Measurements from ENCODE around the gene BCL6. TPM values are rescaled to one million over a fixed set of nuclear protein-coding genes. Genes with fewer than 3 reads are reported as not detected.

Gene BCL6
- total RNA-seq, 1 experiment from 2014 or later: 1.3 TPM

DNA sequence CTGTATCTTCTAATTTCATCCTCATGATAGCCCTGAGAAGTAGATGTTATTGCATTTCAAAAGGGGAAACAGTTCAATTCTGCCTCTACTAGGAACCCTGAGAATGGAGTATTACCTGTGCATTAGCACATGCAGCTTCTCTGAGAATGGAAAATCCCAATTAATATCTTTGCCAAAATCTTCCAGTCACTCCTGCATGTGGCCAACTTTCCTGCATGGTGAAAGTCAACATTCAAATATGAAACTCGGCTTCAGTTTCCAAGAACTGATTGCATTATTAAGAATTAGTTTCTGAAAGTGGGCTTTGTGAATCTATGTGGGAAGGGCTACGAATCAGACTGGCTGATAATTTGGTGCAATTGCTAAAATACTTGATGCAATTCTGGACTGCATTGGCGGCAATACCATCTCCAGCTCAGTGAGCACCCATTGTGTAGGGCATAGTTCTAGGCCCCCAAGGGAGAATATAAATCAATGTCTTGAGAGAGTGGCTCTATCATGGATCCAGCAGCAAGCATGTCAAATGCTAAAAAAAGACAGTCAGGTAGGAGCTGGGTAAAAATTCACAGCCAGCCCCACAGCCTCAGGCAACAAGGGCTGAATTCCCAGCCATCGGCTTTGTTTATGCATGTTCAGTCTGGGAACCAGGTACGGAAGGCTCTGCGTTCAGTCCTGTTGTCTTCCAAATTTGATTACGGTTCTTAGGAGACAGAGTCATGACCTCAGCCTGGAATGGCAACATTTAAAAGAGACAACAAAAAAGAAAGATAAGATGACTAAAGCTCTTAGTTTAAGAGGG, 18.8 kb upstream of the BCL6 start:
- in situ Hi-C loops (cut with HindIII; ENCODE audit: low sequenced_read_pairs): no loop called here
- DNase-seq (ENCODE audit: low spot score): peak; percentile 82

DNA sequence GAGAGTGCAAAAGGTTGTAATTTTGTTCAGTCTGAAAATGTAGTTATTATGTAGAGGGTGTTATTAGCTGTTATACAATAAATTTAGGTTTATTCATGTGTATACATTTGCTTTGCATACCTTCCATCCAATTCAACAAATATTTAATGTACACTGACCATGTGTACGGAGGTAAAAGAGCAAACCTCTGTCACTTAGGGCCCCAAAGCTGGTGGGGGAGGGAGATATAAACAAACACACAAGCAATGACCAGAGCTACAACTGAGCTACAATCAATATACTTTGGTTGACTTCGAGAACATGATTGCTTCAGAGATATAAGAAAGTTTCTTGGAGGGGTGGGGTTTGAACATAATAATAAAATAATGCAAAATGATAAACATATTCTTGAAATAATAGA, 17.5 kb upstream of the BCL6 start:
- DNase-seq (ENCODE audit: low spot score): no peak
- in situ Hi-C loops (cut with HindIII; ENCODE audit: low sequenced_read_pairs): no loop called here

DNA sequence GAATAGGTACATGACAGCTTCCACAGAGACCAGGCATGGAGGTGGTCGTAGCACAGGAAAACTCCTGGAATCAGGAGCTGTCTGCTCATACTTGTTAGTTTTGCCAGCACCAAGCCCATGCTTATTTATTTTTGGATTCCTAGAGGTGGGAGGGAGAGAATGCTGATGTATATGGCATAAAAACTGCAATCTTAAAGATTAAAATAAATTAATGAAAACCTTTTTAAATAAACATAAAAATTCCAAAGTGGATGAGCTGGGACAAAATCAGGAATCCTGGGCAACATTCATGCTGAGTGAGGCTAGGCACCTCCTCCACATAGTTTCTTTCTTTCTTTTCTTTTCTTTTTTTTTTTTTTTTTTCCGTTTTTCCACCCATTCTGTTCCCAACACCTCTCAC, 14.3 kb upstream of the BCL6 start:
- in situ Hi-C loops (cut with HindIII; ENCODE audit: low sequenced_read_pairs): no loop called here
- DNase-seq (ENCODE audit: low spot score): no peak

DNA sequence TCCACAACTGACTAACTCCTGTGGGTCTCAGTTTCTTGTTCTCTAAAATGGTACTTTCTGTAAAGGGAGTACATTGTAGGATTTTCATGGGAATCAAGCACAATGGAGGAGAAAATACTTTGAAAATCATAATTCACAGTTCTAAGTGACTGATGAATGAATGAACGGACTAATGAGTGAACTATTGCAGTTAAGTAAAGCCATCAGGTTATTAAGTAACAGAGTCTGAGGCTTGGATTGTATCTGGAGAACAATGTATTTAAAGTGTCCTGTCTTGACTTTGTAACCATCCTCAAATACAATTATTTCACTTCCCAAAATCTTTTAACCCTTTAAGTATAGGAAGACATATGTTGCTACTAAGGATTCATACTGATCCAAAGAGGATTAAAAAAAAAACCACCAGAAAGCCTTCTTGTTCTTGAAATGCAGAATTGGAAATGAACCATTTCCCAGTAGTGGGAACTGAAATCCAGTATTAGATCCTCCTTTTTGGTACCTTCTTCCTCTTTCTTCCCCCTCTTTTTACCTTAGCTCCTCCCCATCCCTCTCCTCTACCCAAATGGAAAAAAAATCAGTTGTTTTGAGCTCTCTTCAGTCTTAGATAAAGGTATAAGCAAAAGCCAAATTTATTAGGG, 13.2 kb upstream of the BCL6 start:
- in situ Hi-C loops (cut with HindIII; ENCODE audit: low sequenced_read_pairs): no loop called here
- DNase-seq (ENCODE audit: low spot score): no peak

DNA sequence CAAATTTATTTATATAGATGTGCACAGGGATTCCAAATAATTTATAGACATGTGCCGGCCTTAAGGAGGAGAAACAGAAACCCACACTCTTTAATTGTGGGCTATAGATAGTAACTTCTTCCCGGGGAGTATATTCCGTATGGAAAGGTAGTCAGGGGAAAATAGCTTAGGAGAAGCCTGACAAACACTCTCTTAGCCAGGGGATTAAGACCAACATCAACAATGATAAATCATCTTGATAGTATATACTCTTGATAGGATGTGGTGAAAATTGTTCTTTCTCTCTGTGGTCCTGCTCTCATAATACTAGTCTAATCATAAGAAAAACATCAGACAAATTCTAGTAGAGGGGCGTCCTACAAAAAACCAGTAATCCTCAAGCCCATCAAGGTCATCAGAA, 8.2 kb upstream of the BCL6 start:
- in situ Hi-C loops (cut with HindIII; ENCODE audit: low sequenced_read_pairs): no loop called here
- DNase-seq (ENCODE audit: low spot score): no peak

DNA sequence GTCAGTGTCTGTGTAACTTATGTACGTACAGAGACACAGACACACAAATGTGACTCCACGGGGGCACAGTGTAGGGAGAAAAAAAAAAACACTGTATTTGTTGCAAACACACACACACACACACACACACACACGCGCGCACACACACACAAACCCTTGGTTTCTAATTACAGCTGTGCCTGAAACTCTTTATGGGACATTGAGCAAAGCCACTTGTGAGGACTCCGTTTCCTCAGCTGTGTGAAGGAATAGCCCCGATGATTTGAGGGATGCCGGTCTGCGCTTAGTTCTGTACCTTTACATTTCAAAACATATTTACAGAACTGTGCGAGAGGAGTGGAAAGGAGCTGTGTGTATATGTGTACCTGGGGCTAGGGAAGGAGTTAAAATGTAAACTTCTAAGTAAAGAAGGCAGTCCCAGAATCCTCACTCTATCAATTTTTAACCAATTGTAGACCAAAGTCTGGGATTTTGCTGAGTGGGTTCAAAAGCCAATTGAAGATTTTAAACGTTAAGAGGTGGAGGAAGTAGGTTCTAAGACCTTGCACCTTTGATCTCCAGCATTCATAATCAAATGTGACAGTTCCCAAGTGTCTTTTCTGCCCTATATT, 5.3 kb upstream of the BCL6 start:
- DNase-seq (ENCODE audit: low spot score): no peak
- in situ Hi-C loops (cut with HindIII; ENCODE audit: low sequenced_read_pairs): no loop called here

DNA sequence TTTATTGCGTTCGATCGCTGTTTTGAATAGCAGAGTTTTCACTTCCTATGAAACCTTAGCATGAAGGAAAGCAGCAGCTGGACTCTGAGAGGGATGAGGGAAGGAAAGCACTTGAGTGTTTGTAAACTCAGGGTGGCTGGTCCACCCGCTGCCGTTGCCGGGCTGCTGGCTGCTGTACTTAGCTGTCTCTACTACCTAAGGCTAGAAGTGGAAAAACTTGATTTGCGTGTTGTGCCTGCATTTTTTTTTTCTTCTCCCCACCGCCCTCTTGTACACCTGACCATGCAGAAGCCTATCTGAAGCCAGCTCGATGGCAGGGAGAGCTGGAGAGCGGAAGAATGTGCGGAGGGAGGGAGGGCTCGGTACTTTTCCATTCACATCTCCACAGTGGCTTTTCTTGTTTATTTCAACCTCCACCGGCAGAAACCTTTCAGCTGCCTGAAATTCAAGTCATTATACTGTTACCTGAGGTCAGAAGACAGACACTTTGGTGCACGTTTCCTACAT, 4.8 kb upstream of the BCL6 start:
- in situ Hi-C loops (cut with HindIII; ENCODE audit: low sequenced_read_pairs): no loop called here
- DNase-seq (ENCODE audit: low spot score): peak; percentile 62

DNA sequence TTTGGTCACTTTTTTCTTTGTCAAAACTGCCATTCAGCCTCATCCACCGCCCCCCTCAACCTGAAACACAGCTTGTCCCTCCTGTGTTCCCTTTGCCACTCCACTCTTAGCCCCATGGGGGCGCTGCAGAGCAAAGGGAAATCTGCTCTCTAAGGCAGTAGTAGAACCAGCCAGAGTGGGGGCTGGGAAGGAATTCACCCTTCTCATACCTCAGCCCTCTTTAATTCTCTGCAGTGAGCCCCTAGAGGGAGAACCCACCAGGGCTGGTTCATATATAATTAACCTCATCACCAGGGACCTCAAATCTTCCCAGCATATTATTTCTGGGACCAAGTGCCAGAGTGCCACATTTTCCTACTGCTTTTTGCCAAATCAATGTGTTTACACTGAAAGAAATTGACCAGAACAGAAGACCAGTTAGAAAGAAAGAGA, 2.8 kb upstream of the BCL6 start:
- in situ Hi-C loops (cut with HindIII; ENCODE audit: low sequenced_read_pairs): loop anchor here (5.0 to 25.0 kb wide), 2 partner anchors 764 to 1204 kb away; no protein-coding TSS in a partner anchor
- peak; percentile 95 for DNase-seq (ENCODE audit: low spot score)

DNA sequence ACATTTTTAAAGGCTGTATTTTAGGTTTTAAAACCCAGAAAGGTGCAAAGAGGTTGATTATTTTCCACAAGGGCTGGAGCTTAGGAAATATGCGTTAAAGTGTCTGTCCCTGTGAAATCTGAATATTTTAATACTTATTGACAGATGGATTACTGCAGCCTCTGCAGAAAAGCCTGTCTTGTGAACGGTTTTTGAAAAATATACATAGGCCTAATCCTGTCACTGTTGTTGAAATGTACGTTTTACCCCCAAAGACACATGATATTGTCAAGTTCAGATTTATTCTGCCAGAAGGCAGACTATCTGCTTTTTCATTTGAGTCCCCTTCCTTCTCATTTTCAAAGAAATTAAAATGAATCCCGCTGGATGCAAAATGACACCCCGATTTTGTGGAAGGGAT, 2.2 kb upstream of the BCL6 start:
- peak; percentile 32 for DNase-seq (ENCODE audit: low spot score)
- in situ Hi-C loops (cut with HindIII; ENCODE audit: low sequenced_read_pairs): loop anchor here (5.0 to 25.0 kb wide), 2 partner anchors 765 to 1205 kb away; no protein-coding TSS in a partner anchor

DNA sequence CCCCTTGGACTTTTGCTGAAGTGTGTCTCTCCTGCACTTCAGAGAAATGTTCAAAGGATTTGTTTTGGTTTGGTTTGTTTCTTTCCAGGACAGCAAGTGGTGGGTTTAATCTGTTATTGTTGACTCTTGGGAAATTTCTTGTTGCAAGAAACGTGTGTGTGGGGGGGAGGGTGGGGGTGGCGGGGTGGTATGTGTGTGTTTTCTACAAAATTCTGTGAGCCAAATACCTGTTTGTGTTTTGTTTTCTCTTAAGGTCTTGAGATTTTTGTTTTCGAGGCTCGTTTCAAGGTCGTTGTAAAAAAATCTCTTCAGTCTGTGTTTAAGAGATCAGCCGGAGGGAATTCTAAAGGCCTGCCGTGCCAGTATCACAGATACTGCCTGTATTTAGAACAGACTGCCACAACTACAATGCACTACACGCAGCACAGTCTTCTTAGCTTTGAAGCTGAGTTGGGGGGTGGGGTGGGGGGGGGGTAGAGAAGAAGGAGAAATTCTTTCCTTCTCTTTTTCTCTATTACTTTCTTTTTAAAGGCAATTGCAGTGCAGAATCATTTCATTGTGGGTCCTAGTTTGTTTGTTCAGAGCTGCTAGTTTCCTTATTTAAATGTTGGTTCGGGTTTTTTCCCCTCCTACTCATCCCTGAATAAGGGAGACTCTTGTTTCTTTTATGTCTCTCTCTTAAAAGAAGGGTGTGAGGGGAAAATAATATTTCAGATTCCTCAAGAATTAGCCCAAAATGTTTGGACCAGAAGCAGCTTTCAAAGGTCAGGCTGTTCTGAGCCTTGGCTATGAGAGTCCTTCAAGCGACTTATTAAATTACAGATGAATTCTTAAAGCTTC, 1.4 kb upstream of the BCL6 start:
- peak; percentile 80 for DNase-seq (ENCODE audit: low spot score)
- in situ Hi-C loops (cut with HindIII; ENCODE audit: low sequenced_read_pairs): loop anchor here (5.0 to 25.0 kb wide), 2 partner anchors 766 to 1206 kb away; no protein-coding TSS in a partner anchor

DNA sequence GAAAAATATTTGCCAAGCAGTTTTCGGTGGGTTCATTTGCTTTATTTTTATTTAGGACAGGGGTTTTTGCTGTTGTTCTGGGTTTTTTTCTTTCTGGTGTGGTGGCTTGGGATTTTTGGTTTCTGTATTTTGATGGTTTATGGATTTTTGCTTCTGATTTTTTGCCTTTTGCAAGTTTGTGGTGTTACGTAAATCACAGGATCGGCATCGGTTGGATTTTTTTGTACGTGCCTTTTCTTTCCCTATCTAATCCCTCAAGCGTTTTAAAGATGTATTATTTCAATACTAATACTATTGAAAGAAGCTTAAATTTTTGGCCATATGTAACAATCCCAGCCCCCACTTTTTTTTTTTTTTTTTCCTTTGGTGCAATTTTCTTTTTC, 782 bp upstream of the BCL6 start:
- DNase-seq (ENCODE audit: low spot score): no peak
- in situ Hi-C loops (cut with HindIII; ENCODE audit: low sequenced_read_pairs): loop anchor here (5.0 to 25.0 kb wide), 2 partner anchors 766 to 1206 kb away; no protein-coding TSS in a partner anchor

DNA sequence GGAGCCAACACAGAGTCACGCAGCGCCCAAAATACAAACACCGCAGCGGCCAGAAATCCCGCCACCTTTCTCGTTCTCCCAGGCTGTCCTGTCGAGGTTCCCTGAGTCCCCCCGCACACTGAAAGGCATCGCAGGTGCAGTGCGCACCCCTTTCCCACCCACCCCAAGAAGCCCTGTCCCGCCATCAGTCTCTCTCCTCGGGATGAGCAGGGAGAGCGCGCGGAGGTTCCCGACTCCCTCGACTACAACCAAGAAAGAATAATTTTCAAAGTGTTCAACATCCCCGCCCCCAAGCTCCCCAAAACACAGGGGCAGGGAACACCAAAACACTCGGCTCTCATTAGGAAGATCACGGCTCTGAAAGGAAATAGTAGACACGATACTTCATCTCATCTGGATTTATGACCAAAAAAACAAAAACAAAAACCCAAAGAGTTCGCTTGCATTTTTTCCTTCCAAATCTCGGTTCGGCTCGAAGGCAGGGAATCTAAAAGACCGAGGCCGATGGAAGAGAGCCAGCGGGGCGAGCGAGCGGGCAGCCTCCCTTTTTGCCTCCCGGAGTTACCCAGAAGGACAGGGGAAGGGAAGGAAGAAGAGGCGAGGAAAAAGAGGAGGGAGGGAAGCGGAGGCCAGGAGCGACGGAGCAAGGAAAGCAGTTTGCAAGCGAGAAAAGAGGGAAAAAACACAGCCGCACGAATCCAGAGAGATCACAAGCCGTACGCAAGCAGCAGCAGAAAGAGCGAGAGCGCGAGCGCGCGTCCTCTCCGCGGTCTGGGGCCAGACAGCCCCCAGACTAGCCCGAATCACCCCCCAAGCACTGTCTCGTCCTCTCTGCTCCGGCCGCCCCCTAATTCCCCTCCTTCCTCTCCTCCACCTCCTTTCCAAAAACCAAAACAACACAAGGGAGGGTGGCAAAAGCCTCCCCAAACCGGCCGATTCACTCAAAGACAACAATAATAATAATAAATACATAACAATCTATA, 808 bp downstream of the BCL6 start:
- in situ Hi-C loops (cut with HindIII; ENCODE audit: low sequenced_read_pairs): loop anchor here (5.0 to 25.0 kb wide), 2 partner anchors 768 to 1208 kb away; no protein-coding TSS in a partner anchor
- peak; percentile 70 for DNase-seq (ENCODE audit: low spot score)

DNA sequence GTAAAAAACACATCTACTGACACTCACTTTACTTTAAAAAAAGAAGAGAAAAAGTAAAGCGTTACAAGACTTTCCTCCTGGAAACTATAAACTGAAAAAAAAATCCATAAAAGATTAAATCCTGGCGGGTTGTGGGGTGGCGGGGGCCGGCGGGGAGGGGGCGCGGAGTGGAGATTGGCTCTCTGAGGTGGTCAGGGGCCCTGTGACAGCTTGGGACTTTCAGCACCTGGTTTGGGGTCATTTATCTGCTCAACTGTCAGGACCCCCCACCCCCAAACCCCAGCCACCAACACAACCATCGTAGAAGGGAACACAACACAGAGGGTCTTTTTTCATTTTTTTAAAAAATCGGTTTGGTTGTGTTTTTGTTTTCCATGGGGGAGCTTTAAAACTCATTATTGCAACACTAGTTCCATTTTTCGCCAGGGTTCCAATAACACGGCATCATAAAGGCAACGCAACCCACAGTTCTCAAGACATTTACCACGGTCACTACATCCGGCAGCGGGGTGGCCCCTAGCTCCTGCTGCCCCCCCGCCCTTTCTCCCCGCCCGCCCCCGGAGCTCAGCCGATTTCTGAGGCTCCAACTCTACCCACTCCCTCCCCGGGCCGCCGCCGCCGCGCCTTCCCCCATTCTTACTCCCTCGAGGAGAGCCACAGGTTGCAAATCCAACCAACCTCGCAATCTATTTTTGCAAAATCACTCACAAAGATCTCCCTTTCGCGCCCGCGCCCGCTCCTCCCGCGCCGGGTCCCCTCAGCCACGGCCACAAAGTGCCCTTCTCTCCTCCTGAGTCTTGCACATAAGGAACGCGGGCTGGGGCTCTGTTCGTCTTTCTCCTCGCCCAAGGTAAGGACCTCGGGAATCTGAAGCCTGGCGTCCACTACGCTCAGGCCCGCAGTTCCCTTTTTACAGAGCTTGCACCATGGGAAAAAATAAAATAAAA, 1.8 kb downstream of the BCL6 start:
- DNase-seq (ENCODE audit: low spot score): peak; percentile 62
- in situ Hi-C loops (cut with HindIII; ENCODE audit: low sequenced_read_pairs): loop anchor here (25.0 kb wide), 1 partner anchor 769 kb away; no protein-coding TSS in a partner anchor

DNA sequence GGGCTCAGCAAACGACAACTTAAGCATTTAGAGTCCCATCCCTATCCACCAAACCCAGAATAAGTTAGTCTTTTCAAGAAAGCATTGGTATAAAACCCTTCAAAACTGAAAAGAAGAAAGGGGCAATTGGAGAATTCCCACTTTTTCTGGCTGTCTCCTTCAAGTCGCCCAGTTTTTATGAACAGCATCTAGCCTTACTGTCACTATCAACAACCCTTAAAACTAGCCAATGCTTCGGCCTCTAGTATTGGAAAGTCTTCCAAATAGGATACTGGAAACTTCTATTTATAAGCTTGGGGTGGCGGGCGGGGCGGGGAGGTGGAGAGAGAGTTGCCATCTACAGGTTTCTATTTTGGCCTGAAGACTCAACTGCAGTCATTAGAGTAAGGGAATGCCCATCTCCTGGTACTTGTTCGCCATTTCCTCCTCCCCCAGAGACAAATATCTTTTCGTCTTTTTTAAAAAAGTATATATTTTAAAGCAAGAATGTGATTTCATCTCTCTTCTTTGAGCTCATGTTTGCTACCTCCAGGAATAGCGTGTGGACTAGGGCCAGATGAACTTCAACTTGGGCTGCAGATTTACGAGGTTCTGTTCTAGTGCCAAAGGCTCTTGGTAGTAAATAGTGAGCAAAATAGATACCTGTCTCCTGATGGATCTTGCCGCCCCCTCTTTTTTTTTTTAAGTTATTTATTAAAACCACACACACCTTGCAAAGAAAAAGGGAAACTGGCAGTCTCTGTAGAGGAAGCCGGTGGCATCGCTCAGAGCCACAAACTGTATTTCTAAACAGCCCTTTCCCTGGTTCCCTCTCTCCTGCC, 2.7 kb downstream of the BCL6 start:
- in situ Hi-C loops (cut with HindIII; ENCODE audit: low sequenced_read_pairs): loop anchor here (25.0 kb wide), 1 partner anchor 770 kb away; no protein-coding TSS in a partner anchor
- DNase-seq (ENCODE audit: low spot score): peak; percentile 77

DNA sequence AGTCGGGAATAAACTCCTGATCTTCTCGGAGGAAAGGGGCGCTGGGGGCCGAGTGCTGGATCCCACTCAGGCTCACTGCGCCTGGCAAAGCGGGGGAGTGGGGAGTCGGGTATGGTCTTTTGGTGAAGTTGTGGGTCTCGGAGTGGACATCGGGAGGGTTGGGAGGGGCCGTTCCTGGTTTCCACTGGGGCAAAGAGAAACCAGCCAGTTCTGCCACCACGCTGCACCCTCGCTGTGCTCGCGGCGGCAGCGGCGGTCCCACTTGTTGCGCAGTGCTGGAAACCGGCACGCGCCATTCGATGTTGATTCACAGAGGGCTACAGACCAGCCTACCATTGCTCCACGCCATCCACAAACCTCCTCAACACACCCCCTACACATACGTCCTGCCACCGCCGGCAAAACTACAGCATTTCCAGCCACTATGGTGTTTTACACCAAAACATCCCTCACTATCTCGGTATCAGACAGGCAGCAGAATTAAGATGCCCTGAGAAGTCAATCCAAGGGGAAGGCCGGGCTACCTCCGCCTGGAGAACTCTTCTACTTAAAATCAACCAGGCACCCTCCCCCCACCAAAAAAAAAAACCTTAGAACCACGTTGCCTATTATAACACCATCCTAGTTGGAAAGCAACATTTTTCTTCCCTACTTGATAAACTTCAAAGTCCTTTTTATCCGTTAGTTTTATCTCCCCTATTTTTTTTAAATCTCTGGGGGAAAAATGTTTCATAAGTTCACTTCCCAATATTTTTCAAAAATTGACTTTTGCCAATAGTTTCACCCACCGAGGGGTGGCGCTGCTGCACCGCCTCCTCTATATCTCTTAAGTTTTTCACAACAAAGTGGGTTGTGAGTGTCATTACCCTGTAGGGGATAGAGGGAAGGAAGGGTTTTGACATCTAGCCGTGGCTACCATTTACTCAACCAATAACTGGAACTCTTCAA, 3.6 kb downstream of the BCL6 start:
- in situ Hi-C loops (cut with HindIII; ENCODE audit: low sequenced_read_pairs): loop anchor here (25.0 kb wide), 1 partner anchor 771 kb away; no protein-coding TSS in a partner anchor
- peak; percentile 78 for DNase-seq (ENCODE audit: low spot score)

All from G401 (cell line).